ENCODE measurements around the gene OSGIN1. TPM values are rescaled to one million over a fixed set of nuclear protein-coding genes. Genes with fewer than 3 reads are reported as not detected.

OSGIN1 gene
- total and polyA plus RNA-seq, 2 donors (not counting 1 experiment from before 2014, with no cell fraction given), result 0.85 to 1.8 TPM

- Histone ChIP-seq H3K4me2 (replicated peaks; ENCODE audit: low read depth, low read length, poor library complexity, severe bottlenecking) (no peak overlapping the region), H4K20me1 (ENCODE audit: control insufficient read depth, insufficient read depth, low read length, poor library complexity, severe bottlenecking) (no peaks in the 10 kb centered on the region), H3K9ac (ENCODE audit: low read length) (no peak overlapping the region), H3K27ac (ENCODE audit: low read length in 2 of 2) (no peak overlapping the region), H3K9me3 (ENCODE audit: control extremely low read depth in 1 of 3, control insufficient read depth in 2 of 3, insufficient read depth in 1 of 3, low read length in 2 of 3) (no peaks in the 10 kb centered on the region), H3K36me3 (replicated peaks in 1 of 2; ENCODE audit: control extremely low read depth in 1 of 2, control insufficient read depth in 1 of 2, extremely low read depth in 1 of 2, insufficient read depth in 2 of 2, low read length in 1 of 2) (no peaks in the 10 kb centered on the region), H2AFZ (ENCODE audit: insufficient read depth, low read depth, low read length, poor library complexity, severe bottlenecking) (no peak overlapping the region), H3K27me3 (replicated peaks in 1 of 4; ENCODE audit: control extremely low read depth in 1 of 4, control insufficient read depth in 3 of 4, insufficient read depth in 4 of 4, low read length in 3 of 4) (no peaks in the 10 kb centered on the region), H3K4me3 (ENCODE audit: control extremely low read depth in 1 of 5, extremely low read depth in 1 of 5, insufficient read depth in 1 of 5, low read depth in 2 of 5, low read length in 4 of 5) (no peak overlapping the region), H3K79me2 (ENCODE audit: control insufficient read depth, insufficient read depth, low read length) (no peaks in the 10 kb centered on the region), H3K4me1 (ENCODE audit: control insufficient read depth in 2 of 2, insufficient read depth in 2 of 2, low read length in 2 of 2) (no peaks in the 10 kb centered on the region)
- ATAC-seq (ENCODE audit: low read depth), result no peak
- ChIA-PET CTCF (no interaction called here), POLR2A (no interaction called here)
- no peak for TF ChIP-seq CTCF (IDR thresholded peaks at IDR 0.05)
- Mint-ChIP-seq H3K9me3 (ENCODE audit: insufficient read depth) (no peaks in the 10 kb centered on the region), H3K27ac (no peak overlapping the region), H3K27me3 (no peaks in the 10 kb centered on the region), H3K4me3 (no peak overlapping the region), H3K4me1 (no peaks in the 10 kb centered on the region)
- no peak for DNase-seq
- intact Hi-C loops (cut with micrococcal nuclease), result no loop called here
- 97% methylated on average over 17 of the region's 17 CpGs for WGBS (ENCODE audit: insufficient coverage)
Measured at GRCh38 chr16:83931556-83931955, 21.5 kb upstream of the OSGIN1 start.

- POLR2A ChIA-PET, result no interaction called here
- no peak overlapping the region for H3K9ac ChIP-seq (ENCODE audit: low read length)
- H2AFZ ChIP-seq (ENCODE audit: insufficient read depth, low read depth, low read length, poor library complexity, severe bottlenecking), result no peak overlapping the region
- H3K4me2 ChIP-seq (replicated peaks; ENCODE audit: low read depth, low read length, poor library complexity, severe bottlenecking), result no peak overlapping the region
- no peaks in the 10 kb centered on the region for H3K27me3 ChIP-seq (replicated peaks in 1 of 4; ENCODE audit: control extremely low read depth in 1 of 4, control insufficient read depth in 3 of 4, insufficient read depth in 4 of 4, low read length in 3 of 4)
- no peaks in the 10 kb centered on the region for H3K79me2 ChIP-seq (ENCODE audit: control insufficient read depth, insufficient read depth, low read length)
- ATAC-seq (ENCODE audit: low read depth) (no peak), DNase-seq (no peak)
- TF ChIP-seq EZH2 (IDR thresholded peaks at IDR 0.05; ENCODE audit: borderline replicate concordance, insufficient read depth, low read depth, low read length, poor library complexity, severe bottlenecking) (no peak), CTCF (IDR thresholded peaks at IDR 0.05) (no peak)
- Mint-ChIP-seq H3K4me3 (no peak overlapping the region), H3K27me3 (no peaks in the 10 kb centered on the region), H3K4me1 (no peaks in the 10 kb centered on the region), H3K27ac (no peak overlapping the region), H3K9me3 (ENCODE audit: insufficient read depth) (no peaks in the 10 kb centered on the region)
- no peaks in the 10 kb centered on the region for H3K36me3 ChIP-seq (replicated peaks in 1 of 2; ENCODE audit: control extremely low read depth in 1 of 2, control insufficient read depth in 1 of 2, extremely low read depth in 1 of 2, insufficient read depth in 2 of 2, low read length in 1 of 2)
- no peak overlapping the region for H3K27ac ChIP-seq (ENCODE audit: low read length in 2 of 2)
- H4K20me1 ChIP-seq (ENCODE audit: control insufficient read depth, insufficient read depth, low read length, poor library complexity, severe bottlenecking), result no peaks in the 10 kb centered on the region
- intact Hi-C loops (cut with micrococcal nuclease), result no loop called here
- no peaks in the 10 kb centered on the region for H3K4me1 ChIP-seq (ENCODE audit: control insufficient read depth in 2 of 2, insufficient read depth in 2 of 2, low read length in 2 of 2)
- H3K9me3 ChIP-seq (ENCODE audit: control extremely low read depth in 1 of 3, control insufficient read depth in 2 of 3, insufficient read depth in 1 of 3, low read length in 2 of 3), result no peaks in the 10 kb centered on the region
- no peak overlapping the region for H3K4me3 ChIP-seq (ENCODE audit: control extremely low read depth in 1 of 5, extremely low read depth in 1 of 5, insufficient read depth in 1 of 5, low read depth in 2 of 5, low read length in 4 of 5)
- WGBS (ENCODE audit: insufficient coverage), result 92% methylated on average over 11 of the region's 11 CpGs
- CTCF ChIA-PET, result no interaction called here
Measured at GRCh38 chr16:83932304-83932703, 20.7 kb upstream of the OSGIN1 start.

Measured in B cell (primary cell).